H1 (cell line): ENCODE data around the gene BAHD1. TPM values are rescaled to one million over a fixed set of nuclear protein-coding genes. Genes with fewer than 3 reads are reported as not detected.

Experiments
- CTCF ChIA-PET: fragments of 300-600 bp; sonication (Branson Sonifier 250); formaldehyde crosslinking; loops from one replicate; lab custom pipeline; 2021; ENCODE audit not compliant: partially characterized antibody; lab: Charles Lee
- POLR2A ChIA-PET: fragments of 300-600 bp; sonication (Branson Sonifier 250); formaldehyde crosslinking; loops from one replicate; lab custom pipeline; 2021; ENCODE audit warnings: inconsistent platforms; ENCODE audit not compliant: partially characterized antibody; lab: Charles Lee
- DNase-seq, 2 experiments: peaks; one replicate each; pipeline versions ENCODE4 v3.0.0 to v3.0.0-alpha.2; 2010 to 2022; ENCODE audit warnings: low spot score in 2 of 2, low read depth in 1 of 2, mixed read lengths in 1 of 2
- FAIRE-seq: peaks from 2 replicates; lab custom pipeline; 2011; peaks lifted over from hg19 to GRCh38; lab: Jason Lieb, UNC
- H2AFZ ChIP-seq: 2 replicates; pipeline ENCODE4 v1.8.1; 2012; ENCODE audit warnings: low read length, inconsistent platforms
- H2AK5ac ChIP-seq: 2 replicates; pipeline ENCODE4 v1.6.1; 2013; ENCODE audit warnings: low read depth, low read length
- H2BK120ac ChIP-seq: replicated peaks from 2 replicates; pipeline ENCODE3; 2013; ENCODE audit warnings: low read depth, low read length, inconsistent platforms
- H2BK12ac ChIP-seq: 2 replicates; pipeline ENCODE4 v1.6.1; 2013; ENCODE audit warnings: low read depth, low read length
- H2BK15ac ChIP-seq: 2 replicates; pipeline ENCODE4 v1.6.1; 2013; ENCODE audit warnings: low read length
- H2BK20ac ChIP-seq: 2 replicates; pipeline ENCODE4 v1.6.1; 2013; ENCODE audit warnings: low read length
- H2BK5ac ChIP-seq: 2 replicates; pipeline ENCODE4 v1.6.1; 2013; ENCODE audit warnings: low read depth, low read length
- H3K14ac ChIP-seq: 2 replicates; pipeline ENCODE4 v1.6.1; 2013; ENCODE audit warnings: inconsistent platforms; ENCODE audit not compliant: insufficient read length
- H3K18ac ChIP-seq: 2 replicates; pipeline ENCODE4 v1.6.1; 2013; ENCODE audit warnings: low read length; ENCODE audit errors: extremely low read depth
- H3K23ac ChIP-seq: 2 replicates; pipeline ENCODE4 v1.6.1; 2013; ENCODE audit warnings: inconsistent platforms; ENCODE audit not compliant: insufficient read length
- H3K23me2 ChIP-seq: 2 replicates; pipeline ENCODE4 v1.6.1; 2013; ENCODE audit warnings: low read depth, low read length
- H3K27ac ChIP-seq: 2 replicates; pipeline ENCODE4 v1.6.1; 2011; ENCODE audit warnings: low read depth, low read length, inconsistent platforms
- H3K27me3 ChIP-seq, 4 experiments: replicated peaks in 1 of 4; 1 replicate in 1 of 4; 2 replicates in 3 of 4; pipeline versions ENCODE4 v1.6.1 to v1.8.1; 2011 to 2013; ENCODE audit warnings: low read length in 3 of 4, mild to moderate bottlenecking in 3 of 4, inconsistent platforms in 2 of 4, mixed read lengths in 2 of 4, moderate library complexity in 1 of 4; ENCODE audit not compliant: control insufficient read depth in 3 of 4, insufficient read depth in 3 of 4; ENCODE audit errors: extremely low read depth in 1 of 4
- H3K36me3 ChIP-seq, 4 experiments: 2 replicates each; pipeline versions ENCODE4 v1.6.1 to v1.8.1; 2011 to 2013; ENCODE audit warnings: mild to moderate bottlenecking in 4 of 4, low read length in 3 of 4, moderate library complexity in 2 of 4, control low read depth in 1 of 4, inconsistent platforms in 1 of 4; ENCODE audit not compliant: insufficient read depth in 4 of 4, control insufficient read depth in 2 of 4
- H3K4ac ChIP-seq: replicated peaks from 2 replicates; pipeline ENCODE3; 2013; ENCODE audit warnings: low read length, low read depth, mixed read lengths, inconsistent platforms; ENCODE audit not compliant: insufficient read length
- H3K4me1 ChIP-seq, 4 experiments: replicated peaks in 1 of 4; 1 replicate in 1 of 4; 2 replicates in 3 of 4; pipeline versions ENCODE4 v1.6.1 to v1.8.1; 2011 to 2013; ENCODE audit warnings: low read length in 3 of 4, inconsistent platforms in 2 of 4, mixed read lengths in 1 of 4; ENCODE audit not compliant: insufficient read depth in 4 of 4, control insufficient read depth in 3 of 4
- H3K4me2 ChIP-seq, 2 experiments: 2 replicates each; pipeline versions ENCODE4 v1.6.1 to v1.8.1; 2011 to 2013; ENCODE audit warnings: low read depth in 2 of 2, low read length in 2 of 2, control low read depth in 1 of 2, inconsistent platforms in 1 of 2, mild to moderate bottlenecking in 1 of 2; ENCODE audit not compliant: insufficient read depth in 1 of 2
- H3K4me3 ChIP-seq, 4 experiments: fragments of 200-600, 300-600 bp in 1 of 4; sonication (generic), shearing (Covaris generic), sonication (Bioruptor Twin) in 1 of 4; 2 replicates each; pipeline versions ENCODE4 v1.5.1 to v1.8.1; 2011 to 2016; ENCODE audit warnings: low read length in 4 of 4, low read depth in 3 of 4, control low read depth in 2 of 4, inconsistent platforms in 2 of 4, mild to moderate bottlenecking in 2 of 4, mixed read lengths in 1 of 4, moderate library complexity in 1 of 4; ENCODE audit not compliant: insufficient read depth in 2 of 4; ENCODE audit errors: extremely low read depth in 1 of 4
- H3K56ac ChIP-seq: replicated peaks from 2 replicates; pipeline ENCODE3; 2013; ENCODE audit warnings: low read depth, mild to moderate bottlenecking, mixed read lengths, low read length, inconsistent platforms; ENCODE audit not compliant: insufficient read length
- H3K79me1 ChIP-seq: 2 replicates; pipeline ENCODE4 v1.6.1; 2013; ENCODE audit warnings: low read depth, low read length, control low read depth
- H3K79me2 ChIP-seq, 2 experiments: 2 replicates each; pipeline versions ENCODE4 v1.6.1 to v1.8.1; 2012 to 2013; ENCODE audit warnings: low read length in 2 of 2, mild to moderate bottlenecking in 2 of 2, inconsistent platforms in 1 of 2; ENCODE audit not compliant: insufficient read depth in 2 of 2, control insufficient read depth in 1 of 2
- H3K9ac ChIP-seq, 4 experiments: replicated peaks in 1 of 4; 1 replicate in 1 of 4; 2 replicates in 3 of 4; pipeline versions ENCODE4 v1.6.1 to v1.8.1; 2011 to 2013; ENCODE audit warnings: low read depth in 3 of 4, low read length in 3 of 4, control low read depth in 2 of 4, mild to moderate bottlenecking in 2 of 4, moderate library complexity in 2 of 4, inconsistent platforms in 1 of 4; ENCODE audit errors: extremely low read depth in 1 of 4
- H3K9me3 ChIP-seq, 2 experiments: 2 replicates each; pipeline versions ENCODE4 v1.6.1 to v1.8.1; 2012 to 2013; ENCODE audit warnings: mild to moderate bottlenecking in 2 of 2, moderate library complexity in 2 of 2, control low read depth in 1 of 2, inconsistent platforms in 1 of 2, low read depth in 1 of 2, low read length in 1 of 2, mixed read lengths in 1 of 2; ENCODE audit not compliant: insufficient read depth in 2 of 2
- H4K20me1 ChIP-seq, 2 experiments: replicated peaks in 1 of 2; 2 replicates each; pipeline versions ENCODE3 to v1.8.1; 2011 to 2013; ENCODE audit warnings: inconsistent platforms in 2 of 2, low read length in 2 of 2, mild to moderate bottlenecking in 1 of 2; ENCODE audit not compliant: insufficient read depth in 2 of 2, control insufficient read depth in 1 of 2
- H4K5ac ChIP-seq: 2 replicates; pipeline ENCODE4 v1.6.1; 2013; ENCODE audit warnings: low read length, low read depth, mixed read lengths, inconsistent platforms; ENCODE audit not compliant: insufficient read length
- H4K8ac ChIP-seq: 2 replicates; pipeline ENCODE4 v1.8.0; 2013; ENCODE audit warnings: mild to moderate bottlenecking, moderate library complexity, low read length, inconsistent platforms; ENCODE audit not compliant: insufficient read depth; ENCODE audit errors: extremely low read depth
- H4K91ac ChIP-seq: replicated peaks from 2 replicates; pipeline ENCODE3; 2013; ENCODE audit warnings: low read length, mixed read lengths, inconsistent platforms; ENCODE audit not compliant: insufficient read length
- CEBPB ChIP-seq: IDR thresholded peaks from 2 replicates; pipeline ENCODE4 v1.6.1; 2012; ENCODE audit warnings: low read depth, low read length
- CTBP2 ChIP-seq: IDR thresholded peaks from 2 replicates; pipeline ENCODE4 v1.7.0; 2011; ENCODE audit warnings: borderline replicate concordance, mild to moderate bottlenecking, moderate library complexity, mixed read lengths, low read length; ENCODE audit not compliant: insufficient read depth, insufficient read length
- E2F6 ChIP-seq: IDR thresholded peaks from 2 replicates; pipeline ENCODE4 v1.6.1; 2012; ENCODE audit warnings: inconsistent platforms
- EZH2 ChIP-seq: fragments of 200-600 bp; sonication (generic); IDR thresholded peaks from 2 replicates; pipeline ENCODE4 v1.7.1; 2012; ENCODE audit warnings: low read depth, mild to moderate bottlenecking, moderate library complexity, low read length, inconsistent platforms; ENCODE audit not compliant: severe bottlenecking
- FOSL1 ChIP-seq: IDR thresholded peaks from 2 replicates; pipeline ENCODE4 v1.6.1; 2011; ENCODE audit warnings: mild to moderate bottlenecking, low read depth, low read length, moderate library complexity; ENCODE audit not compliant: insufficient read depth
- GABPA ChIP-seq: IDR thresholded peaks from 2 replicates; pipeline ENCODE4 v1.6.1; 2011; ENCODE audit warnings: mild to moderate bottlenecking, low read length, moderate library complexity, borderline replicate concordance; ENCODE audit not compliant: insufficient read depth
- KDM1A ChIP-seq: fragments of 200-600, 300-600 bp; sonication (generic); IDR thresholded peaks from 2 replicates; pipeline ENCODE4 v1.7.1; 2016; ENCODE audit warnings: mild to moderate bottlenecking, low read length, borderline replicate concordance
- TAF1 ChIP-seq: IDR thresholded peaks from 2 replicates; pipeline ENCODE4 v1.6.1; 2011; ENCODE audit warnings: mild to moderate bottlenecking, low read depth, low read length
- WGBS, 2 experiments: shearing (Covaris generic) in 1 of 2; methylation state at CpG; one replicate each; pipeline versions ENCODE4 v1.1.6 to v1.1.7; 2013 to 2015; ENCODE audit warnings: low lambda C conversion rate in 2 of 2, mixed read lengths in 2 of 2, inconsistent platforms in 1 of 2, low coverage in 1 of 2, missing lambda C conversion rate in 1 of 2; ENCODE audit not compliant: insufficient replicate concordance in 2 of 2, insufficient coverage in 1 of 2, insufficient read length in 1 of 2; ENCODE audit errors: extremely low coverage in 1 of 2, missing lambda C conversion rate in 1 of 2; 5-methylcytosine and 5-hydroxymethylcytosine counted together
- polyA plus RNA-seq, 7 experiments: library from polyadenylated mRNA; depleted of rRNA in 3 of 7; stranded (reverse) in 5 of 7; unstranded in 2 of 7; fragments of >200 nt in 5 of 7; fragments of 200-250 nt in 2 of 7; gene quantifications; 1 replicate in 5 of 7; 2 replicates in 1 of 7; 4 replicates in 1 of 7; pipeline versions ENCODE4 v1.2.1 to v1.2.3, GENCODE V29; 2011 to 2013; ENCODE audit warnings: missing spikeins in 2 of 7, mixed read lengths in 2 of 7
- total RNA-seq: library from RNA; stranded (reverse); fragmentation: NEBNext Ultra II Directional; extraction: Animal tissue kit (Norgen Biotek cat#: 25700); gene quantifications from 2 replicates; pipeline ENCODE4 v1.2.1, GENCODE V29; 2021

Gene BAHD1
- total and polyA plus RNA-seq, 2 of the 8 experiments (the other 6 are each of a cell fraction or from before 2014, with no cell fraction given): 15.0 to 38.9 TPM

GRCh38 chr15:40436116-40436891 lies 4.4 kb upstream of the BAHD1 start:
- CTCF ChIA-PET: interaction anchor here (1.5 to 2.2 kb wide), 4 partner anchors 11 to 99 kb away, joined by 3 to 7 read pairs (median 6); no protein-coding TSS in a partner anchor
- H3K27ac ChIP-seq: no peak overlapping the region
- H2AK5ac ChIP-seq: no peak overlapping the region
- no peaks in the 10 kb centered on the region for H3K79me1 ChIP-seq
- H4K8ac ChIP-seq: no peak overlapping the region; the same call in 1 of the 2 replicates
- POLR2A ChIA-PET: interaction anchor here (0.8 to 3.6 kb wide), 8 partner anchors 8 to 67 kb away, joined by 3 to 23 read pairs (median 3); partner anchors contain the start of gene CHST14
- H2BK120ac ChIP-seq: no peak overlapping the region
- peak overlapping the region; percentile 99 for H3K18ac ChIP-seq
- H2BK20ac ChIP-seq: no peak overlapping the region; the same call in 1 of the 2 replicates
- no peak overlapping the region for H3K14ac ChIP-seq
- H3K9ac ChIP-seq: peak overlapping the region in 1 of 4 experiments; percentile 16; a peak in 1 of 7 replicates
- H3K79me2 ChIP-seq: peaks cover 0 to 16% of the 10 kb centered on the region in 2 experiments; a peak in 1 of 4 replicates
- DNase-seq (peak in 1 of 2 experiments; percentile 77), FAIRE-seq (no peak)
- H4K91ac ChIP-seq: peak overlapping the region; percentile 88
- peak overlapping the region; percentile 69; the same call in 1 of the 2 replicates for H2BK5ac ChIP-seq
- peak overlapping the region; percentile 13 for H4K5ac ChIP-seq
- WGBS, 2 experiments: 6% methylated on average over 15 of the region's 39 CpGs; no CpG with 5 or more reads in 1 of the 2 experiments
- peaks cover 0 to 31% (median 18%) of the 10 kb centered on the region in 4 experiments; a peak in 5 of 7 replicates for H3K27me3 ChIP-seq
- peaks cover 26% of the 10 kb centered on the region for H3K23me2 ChIP-seq
- peaks cover 5 to 36% (median 28%) of the 10 kb centered on the region in 4 experiments for H3K4me1 ChIP-seq
- H3K4me3 ChIP-seq: peak overlapping the region; percentile 59 to 97 (median 74)
- peak overlapping the region; percentile 89 for H3K4ac ChIP-seq
- H3K4me2 ChIP-seq: peak overlapping the region; percentile 98 to 100
- H3K23ac ChIP-seq: no peak overlapping the region
- no peaks in the 10 kb centered on the region for H3K9me3 ChIP-seq
- H2AFZ ChIP-seq: no peak overlapping the region; the same call in 1 of the 2 replicates
- H4K20me1 ChIP-seq: peaks cover 0 to 2% of the 10 kb centered on the region in 2 experiments
- H2BK12ac ChIP-seq: 0 out of 2 replicates have a peak overlapping the region, but pooled peaks have one; percentile 68
- peak overlapping the region; percentile 72 for H3K56ac ChIP-seq
- no peak overlapping the region for H2BK15ac ChIP-seq
- no peaks in the 10 kb centered on the region for H3K36me3 ChIP-seq
- TF ChIP-seq GABPA (0 out of 2 replicates have a peak, but pooled peaks have one; percentile 29), TAF1 (0 out of 2 replicates have a peak, but pooled peaks have one; percentile 11), E2F6 (no peak), CEBPB (no peak), KDM1A (peak; percentile 95; the same call in 1 of the 2 replicates), FOSL1 (no peak), CTBP2 (peak; percentile 91), EZH2 (peak; percentile 28)
